NCI-H1048 (cell line): ENCODE data around the gene WT1.
"Not testable (repeated sequence)": the region's sequence is repeated elsewhere in the genome, so short reads cannot be mapped to it uniquely, and the experiment has no call there.

Experiments used
- DNase-seq: peaks from one replicate; lab custom pipeline; 2025; lab: John Stamatoyannopoulos, UW

Gene WT1

GRCh38 chr11:32387411-32387810 lies 47.9 kb downstream of the WT1 start:
- DNase-seq, result no peak

GRCh38 chr11:32386770-32387377 lies 48.5 kb downstream of the WT1 start:
- no peak for DNase-seq

GRCh38 chr11:32385998-32386397 lies 49.3 kb downstream of the WT1 start:
- DNase-seq, result no peak

GRCh38 chr11:32382339-32383049 lies 52.8 kb downstream of the WT1 start:
- no peak for DNase-seq

- DNase-seq, result no peak
Measured at GRCh38 chr11:32381179-32381578, 54.2 kb downstream of the WT1 start.

- no peak for DNase-seq
Measured at GRCh38 chr11:32379719-32380118, 55.6 kb downstream of the WT1 start.

GRCh38 chr11:32375826-32376225 lies 59.5 kb downstream of the WT1 start:
- no peak for DNase-seq

- DNase-seq, result no peak
Measured at GRCh38 chr11:32374261-32374711, 61.1 kb downstream of the WT1 start.

- DNase-seq, result not testable (repeated sequence)
Measured at GRCh38 chr11:32369987-32370386, 65.4 kb downstream of the WT1 start.

- DNase-seq, result no peak
Measured at GRCh38 chr11:32366666-32367065, 68.7 kb downstream of the WT1 start.

GRCh38 chr11:32365192-32365591 lies 70.1 kb downstream of the WT1 start:
- no peak for DNase-seq

GRCh38 chr11:32358729-32359128 lies 76.6 kb downstream of the WT1 start:
- DNase-seq, result no peak

- no peak for DNase-seq
Measured at GRCh38 chr11:32353884-32354283, 81.5 kb downstream of the WT1 start.

- no peak for DNase-seq
Measured at GRCh38 chr11:32348502-32348901, 86.8 kb downstream of the WT1 start.

GRCh38 chr11:32344946-32345345 lies 90.4 kb downstream of the WT1 start:
- DNase-seq, result no peak

GRCh38 chr11:32343325-32344008 lies 91.9 kb downstream of the WT1 start:
- no peak for DNase-seq

GRCh38 chr11:32341620-32342613 lies 93.4 kb downstream of the WT1 start:
- DNase-seq, result no peak

GRCh38 chr11:32340181-32340580 lies 95.2 kb downstream of the WT1 start:
- no peak for DNase-seq
